OCI-LY7 (cell line): ENCODE results near the gene G0S2. TPM values are rescaled to one million over a fixed set of nuclear protein-coding genes. Genes with fewer than 3 reads are reported as not detected.

Experiments used
- BruUV-seq: library from RNA; stranded (reverse); fragments of 400-500 nt; replicated peaks from 2 replicates; lab custom pipeline; 2021; lab: Mats Ljungman, UMichigan
- CTCF ChIA-PET: fragments of 300-600 bp; sonication (Branson Sonifier 250); formaldehyde crosslinking; loops from one replicate; lab custom pipeline; 2022; ENCODE audit warnings: antibody characterized with exemption; ENCODE audit not compliant: unreplicated experiment; lab: Charles Lee
- POLR2A ChIA-PET: fragments of 300-600 bp; sonication (Branson Sonifier 250); formaldehyde crosslinking; loops from one replicate; lab custom pipeline; 2022; ENCODE audit warnings: antibody characterized with exemption; lab: Charles Lee
- DNase-seq: peaks from one replicate; pipeline ENCODE4 v3.0.0-alpha.2; 2015; ENCODE audit warnings: low spot score
- H2AFZ ChIP-seq: fragments of 200-600 bp; sonication (generic), shearing (Covaris generic); 2 replicates; pipeline ENCODE4 v1.6.1; 2014; ENCODE audit warnings: mild to moderate bottlenecking, antibody characterized with exemption, low read length, moderate library complexity
- H3K27ac ChIP-seq: fragments of 200-600 bp; sonication (generic); 2 replicates; pipeline ENCODE4 v1.5.1; 2014; ENCODE audit warnings: mixed run types, low read depth, mild to moderate bottlenecking, moderate library complexity, low read length, inconsistent platforms; ENCODE audit not compliant: poor library complexity, severe bottlenecking
- H3K36me3 ChIP-seq: fragments of 200-600 bp; sonication (generic); 2 replicates; pipeline ENCODE4 v1.6.1; 2014; ENCODE audit warnings: mild to moderate bottlenecking, antibody characterized with exemption, low read length, moderate library complexity, mixed read lengths; ENCODE audit not compliant: insufficient read depth
- H3K4me1 ChIP-seq: fragments of 200-600 bp; sonication (generic); 2 replicates; pipeline ENCODE4 v1.5.1; 2014; ENCODE audit warnings: mild to moderate bottlenecking, low read length; ENCODE audit not compliant: insufficient read depth, poor library complexity, severe bottlenecking
- H3K4me2 ChIP-seq: fragments of 200-600 bp; sonication (generic); 2 replicates; pipeline ENCODE4 v1.6.1; 2014; ENCODE audit warnings: mild to moderate bottlenecking, low read length
- H3K4me3 ChIP-seq: fragments of 200-600 bp; sonication (generic); 2 replicates; pipeline ENCODE4 v1.5.1; 2014; ENCODE audit warnings: mild to moderate bottlenecking, low read depth, low read length; ENCODE audit not compliant: poor library complexity, severe bottlenecking
- H3K79me2 ChIP-seq: fragments of 200-600 bp; sonication (generic); 2 replicates; pipeline ENCODE4 v1.6.1; 2016; ENCODE audit warnings: low read depth, mild to moderate bottlenecking, low read length, moderate library complexity, mixed read lengths; ENCODE audit not compliant: insufficient read depth
- H3K9me2 ChIP-seq: fragments of 200-600 bp; sonication (generic); 2 replicates; pipeline ENCODE4 v1.6.1; 2016; ENCODE audit warnings: mild to moderate bottlenecking, low read length, mixed read lengths; ENCODE audit not compliant: insufficient read depth
- H3K9me3 ChIP-seq: fragments of 200-600 bp; sonication (generic); 2 replicates; pipeline ENCODE4 v1.6.1; 2014; ENCODE audit warnings: mild to moderate bottlenecking, mixed run types, low read length, mixed read lengths
- H4K20me1 ChIP-seq: fragments of 200-600 bp; sonication (generic); 2 replicates; pipeline ENCODE4 v1.6.1; 2014; ENCODE audit warnings: mild to moderate bottlenecking, antibody characterized with exemption, low read length, moderate library complexity, mixed read lengths; ENCODE audit not compliant: insufficient read depth
- CTCF ChIP-seq: fragments of 200-600 bp; sonication (generic); conservative IDR thresholded peaks from 2 replicates; pipeline ENCODE4 v1.5.1; 2014; ENCODE audit warnings: mild to moderate bottlenecking, antibody characterized with exemption, low read length, moderate library complexity, mixed read lengths
- EZH2phosphoT487 ChIP-seq: fragments of 200-600 bp; sonication (generic); IDR thresholded peaks from 2 replicates; pipeline ENCODE4 v1.6.1; 2018; ENCODE audit warnings: low read depth, borderline replicate concordance, mild to moderate bottlenecking, mixed run types, antibody characterized with exemption, low read length, moderate library complexity, mixed read lengths
- intact Hi-C: fragments of 100-400 bp; cut with micrococcal nuclease; formaldehyde crosslinking; loops from one replicate; pipeline ENCODE4 v1.10.0; 2022; ENCODE audit not compliant: unreplicated experiment
- total RNA-seq, 2 experiments: library from RNA; depleted of rRNA in 1 of 2; stranded (reverse); fragments of >200 nt in 1 of 2; shearing (Covaris generic) in 1 of 2; gene quantifications; 2 replicates each; pipeline ENCODE4 v1.2.3, GENCODE V29; 2014 to 2022

Gene G0S2
- total RNA-seq, 2 experiments from 2014 or later, result not detected

DNA sequence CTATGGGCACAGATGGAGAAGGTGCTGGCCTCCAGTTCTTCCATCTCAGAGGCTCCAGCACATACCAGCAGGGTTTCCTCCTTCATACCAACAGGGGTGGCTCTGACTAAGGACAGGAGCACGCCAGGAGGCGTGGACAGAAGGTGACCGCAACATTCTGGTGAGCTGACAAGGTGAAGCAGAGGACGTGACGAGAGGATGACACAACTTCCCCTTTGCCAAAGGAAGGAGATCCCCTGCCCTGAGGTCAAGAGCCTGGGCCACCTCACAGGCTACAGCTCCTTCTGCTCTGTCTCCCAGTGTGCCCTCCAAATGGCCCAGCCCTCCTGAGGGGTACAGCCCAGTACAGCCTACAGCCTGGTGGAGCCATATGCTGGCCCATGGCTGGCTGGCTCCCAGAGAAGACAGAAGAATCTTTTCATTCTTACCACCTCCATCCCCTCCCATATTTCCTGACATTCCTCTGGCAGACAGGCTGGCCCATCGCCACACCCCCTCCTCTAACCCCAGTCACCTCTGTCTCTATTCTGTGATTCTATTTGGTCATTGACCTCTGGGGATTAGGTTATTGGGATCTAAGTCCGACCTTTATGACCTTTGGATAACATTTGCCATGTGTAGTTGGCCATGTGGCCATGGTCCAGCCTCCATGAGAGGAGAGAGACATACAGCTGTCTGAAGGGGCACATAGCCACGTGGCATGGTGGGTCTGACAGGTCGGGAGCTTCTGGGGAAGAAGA, 17.9 kb upstream of the G0S2 start:
- ChIA-PET CTCF (no interaction called here), POLR2A (no interaction called here)
- DNase-seq, result no peak
- no peaks in the 10 kb centered on the region for H3K79me2 ChIP-seq
- intact Hi-C loops, result no loop called here
- no peak overlapping the region for H3K4me3 ChIP-seq
- no peak overlapping the region for H3K27ac ChIP-seq
- no peak overlapping the region for H2AFZ ChIP-seq
- TF ChIP-seq CTCF, result no peak
- H3K36me3 ChIP-seq, result no peaks in the 10 kb centered on the region
- H3K9me3 ChIP-seq, result no peaks in the 10 kb centered on the region
- no peak overlapping the region for H3K4me2 ChIP-seq
- no peaks in the 10 kb centered on the region for H3K9me2 ChIP-seq
- no peaks in the 10 kb centered on the region for H4K20me1 ChIP-seq
- H3K4me1 ChIP-seq, result no peaks in the 10 kb centered on the region
- BruUV-seq, result no TSS peak

DNA sequence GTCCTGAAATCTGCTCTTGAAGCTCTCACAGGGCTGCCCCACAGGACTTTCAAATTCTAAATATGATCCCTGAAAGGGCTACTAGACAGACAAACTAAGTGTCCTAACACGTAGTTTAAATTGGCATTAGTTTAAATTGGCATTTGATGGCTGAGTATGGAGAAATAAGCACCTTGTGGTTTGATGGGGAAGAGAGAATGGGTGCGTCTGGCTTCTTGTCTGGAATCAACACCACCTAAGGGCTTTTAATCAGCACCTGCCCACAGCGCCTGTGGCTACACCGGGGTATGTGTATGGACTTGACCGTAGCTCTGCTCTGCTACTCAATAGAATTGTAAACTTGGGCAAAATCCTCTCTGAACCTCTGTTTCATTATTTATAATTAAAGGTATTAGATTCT, 17.3 kb upstream of the G0S2 start:
- TF ChIP-seq CTCF (no peak), EZH2phosphoT487 (no peak)
- H3K9me3 ChIP-seq, result no peaks in the 10 kb centered on the region
- DNase-seq, result no peak
- H2AFZ ChIP-seq, result no peak overlapping the region
- no peak overlapping the region for H3K4me3 ChIP-seq
- no peak overlapping the region for H3K4me2 ChIP-seq
- CTCF ChIA-PET, result no interaction called here
- no peaks in the 10 kb centered on the region for H3K36me3 ChIP-seq
- no peaks in the 10 kb centered on the region for H3K9me2 ChIP-seq
- H3K79me2 ChIP-seq, result no peaks in the 10 kb centered on the region
- H3K27ac ChIP-seq, result no peak overlapping the region
- no peaks in the 10 kb centered on the region for H3K4me1 ChIP-seq
- no TSS peak for BruUV-seq
- no peaks in the 10 kb centered on the region for H4K20me1 ChIP-seq
- intact Hi-C loops, result no loop called here
- POLR2A ChIA-PET, result no interaction called here

DNA sequence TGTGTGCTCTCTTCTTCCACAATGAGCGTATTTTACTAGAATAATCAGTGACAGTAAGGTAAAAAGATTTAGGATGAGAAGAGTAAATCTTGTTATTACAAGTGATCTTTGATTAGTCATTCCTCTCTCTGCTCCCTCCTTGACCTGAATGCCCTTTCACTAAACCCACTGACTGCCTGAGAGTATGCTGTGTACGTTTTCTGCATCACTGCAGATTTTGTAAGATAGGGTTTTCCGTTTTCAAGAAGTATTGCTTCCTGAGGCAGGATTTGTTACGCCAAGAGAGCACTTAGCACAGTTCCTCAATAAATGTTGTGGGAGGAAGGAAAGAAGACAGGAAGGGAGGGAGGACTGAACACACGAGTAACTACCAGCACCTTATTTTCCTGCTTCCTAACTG, 15.3 kb upstream of the G0S2 start:
- POLR2A ChIA-PET, result no interaction called here
- CTCF ChIA-PET, result no interaction called here
- no peak for DNase-seq
- BruUV-seq, result no TSS peak
- Histone ChIP-seq H3K27ac (no peak overlapping the region), H4K20me1 (no peaks in the 10 kb centered on the region), H3K79me2 (no peaks in the 10 kb centered on the region), H3K9me2 (no peaks in the 10 kb centered on the region), H2AFZ (no peak overlapping the region), H3K4me1 (no peaks in the 10 kb centered on the region), H3K4me2 (no peak overlapping the region), H3K4me3 (no peak overlapping the region), H3K36me3 (no peaks in the 10 kb centered on the region), H3K9me3 (no peaks in the 10 kb centered on the region)
- TF ChIP-seq CTCF (no peak), EZH2phosphoT487 (no peak)
- intact Hi-C loops, result no loop called here
